Left cardiac atrium (tissue), 4 donors: ENCODE data around the gene RNU2-63P. TPM values are rescaled to one million over a fixed set of nuclear protein-coding genes. Genes with fewer than 3 reads are reported as not detected.
"Not testable (repeated sequence)": the region's sequence is repeated elsewhere in the genome, so short reads cannot be mapped to it uniquely, and the experiment has no call there.

Experiments used
- ATAC-seq, 2 donors: fragments of 200-7000 bp; cut with Tn5 transposase; one replicate each; pipeline ENCODE4 v1.9.1; 2020; ENCODE audit warnings: mild to moderate bottlenecking in 2 of 2, moderate library complexity in 2 of 2
- DNase-seq: peaks from one replicate; pipeline ENCODE4 v3.0.0-alpha.2; 2020
- intact Hi-C, 2 donors: fragments of 100-400 bp; cut with DNase I; formaldehyde crosslinking; loops; one replicate each; pipeline versions ENCODE4 v1.14.1 to v1.15.1; 2022 to 2023
- total RNA-seq, 2 donors: library from RNA; stranded (reverse); fragmentation: NEBNext Ultra II Directional; extraction: Animal tissue kit (Norgen Biotek cat#: 25700); gene quantifications; one replicate each; pipeline ENCODE4 v1.2.1, GENCODE V29; 2021
- donor health status: DM: no; HTN: yes; CAD: no.
- donor health status: DM: no; HTN: yes; CAD: no; lungs with severe emphysema.
- donor health status: DM: yes; HTN: yes; CAD: no.
- donor health status: Dilated cardiomyopathy.

RNU2-63P gene
- total RNA-seq, 2 donors from 2014 or later = 2.4 TPM; not detected in 1

GRCh38 chr2:87996570-87996969 is 19.8 kb downstream of the RNU2-63P start:
- intact Hi-C loops = no loop called here
- DNase-seq = no peak
- no peak for ATAC-seq

DNA sequence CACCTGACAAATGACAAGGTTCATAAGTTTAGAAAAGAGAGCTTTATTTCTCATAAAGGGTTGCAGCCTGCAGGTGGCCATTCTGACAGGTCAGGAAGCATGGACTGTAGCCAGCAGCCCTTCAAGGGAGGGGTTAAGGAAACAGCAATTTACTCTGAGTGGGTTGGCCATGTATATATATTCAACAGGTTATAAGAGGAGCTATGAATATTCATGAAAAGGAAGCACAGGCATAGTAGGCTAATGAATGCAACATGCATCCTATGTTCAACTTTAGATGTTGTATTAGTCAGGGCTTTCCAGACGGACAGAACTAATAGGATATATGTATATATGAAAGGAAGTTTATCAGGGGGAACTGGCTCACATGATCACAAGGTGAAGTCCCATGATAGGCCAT is 20.6 kb downstream of the RNU2-63P start:
- intact Hi-C loops = no loop called here
- ATAC-seq = no peak
- no peak for DNase-seq

DNA sequence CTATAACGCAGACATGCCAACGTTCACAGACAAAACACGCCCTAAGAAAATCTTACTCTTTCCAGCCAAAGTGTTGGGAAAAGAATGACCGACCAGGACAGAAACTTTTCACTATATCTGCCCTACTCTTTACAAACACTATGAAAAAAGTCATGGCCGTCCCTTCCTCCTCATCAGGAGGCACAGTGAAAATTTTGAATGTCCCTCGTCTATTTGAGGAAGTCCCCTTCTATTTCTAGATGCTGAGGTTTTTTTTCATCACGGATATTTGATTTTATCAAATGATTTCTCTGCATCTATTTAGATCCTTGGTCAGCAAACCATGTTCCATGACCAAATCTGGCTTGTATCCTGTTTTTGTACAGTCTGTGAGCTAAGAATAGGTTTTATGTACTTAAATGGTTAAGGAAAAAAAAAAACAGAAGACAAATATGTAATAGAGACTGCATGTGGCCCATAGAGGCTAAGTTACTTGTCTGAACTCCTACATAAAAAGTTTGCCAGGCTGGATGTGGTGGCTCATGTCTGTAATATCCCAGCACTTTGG is 22.0 kb downstream of the RNU2-63P start:
- ATAC-seq, DNase-seq, intact Hi-C loops: not testable (repeated sequence)

DNA sequence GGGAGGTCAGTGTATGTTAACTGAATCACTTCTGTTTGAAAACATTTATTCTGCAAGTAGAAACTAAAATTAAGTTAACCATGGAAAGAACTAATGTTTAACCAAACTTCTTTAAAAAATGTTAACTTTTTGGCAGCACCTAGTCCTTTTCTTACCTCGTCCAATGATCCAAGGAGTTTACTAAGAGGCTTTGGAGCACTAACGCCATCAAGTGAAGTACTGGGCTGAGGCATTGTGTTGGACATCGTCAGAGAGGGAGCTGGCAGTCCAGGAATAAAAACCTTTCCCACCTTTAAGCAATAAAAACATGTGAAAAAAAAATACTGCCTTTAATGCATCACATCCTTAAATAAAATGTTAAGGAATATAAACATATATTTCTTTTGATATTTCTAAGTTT is 23.8 kb downstream of the RNU2-63P start:
- DNase-seq, intact Hi-C loops, ATAC-seq: not testable (repeated sequence)

GRCh38 chr2:87987473-87987872 is 28.9 kb downstream of the RNU2-63P start:
- DNase-seq, ATAC-seq, intact Hi-C loops: not testable (repeated sequence)

DNA sequence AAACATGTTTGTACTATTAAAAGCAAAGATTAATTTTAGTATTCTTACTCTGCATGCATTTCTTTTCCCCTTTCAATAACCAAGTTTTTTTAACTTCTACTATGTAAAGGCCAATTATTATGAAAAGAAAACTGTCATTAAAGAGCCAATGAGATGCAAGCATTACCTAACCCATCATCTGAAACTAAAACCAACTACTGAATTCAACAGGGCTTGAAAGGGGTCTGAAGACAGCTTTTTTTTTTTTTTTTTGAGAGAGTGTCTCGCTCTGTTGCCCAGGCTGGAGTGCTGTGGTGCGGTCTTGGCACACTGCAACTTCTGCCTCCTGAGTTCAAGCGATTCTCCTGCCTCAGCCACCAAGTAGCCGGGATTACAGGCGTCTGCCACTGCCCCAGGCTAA is 30.4 kb downstream of the RNU2-63P start:
- ATAC-seq, intact Hi-C loops, DNase-seq: not testable (repeated sequence)

DNA sequence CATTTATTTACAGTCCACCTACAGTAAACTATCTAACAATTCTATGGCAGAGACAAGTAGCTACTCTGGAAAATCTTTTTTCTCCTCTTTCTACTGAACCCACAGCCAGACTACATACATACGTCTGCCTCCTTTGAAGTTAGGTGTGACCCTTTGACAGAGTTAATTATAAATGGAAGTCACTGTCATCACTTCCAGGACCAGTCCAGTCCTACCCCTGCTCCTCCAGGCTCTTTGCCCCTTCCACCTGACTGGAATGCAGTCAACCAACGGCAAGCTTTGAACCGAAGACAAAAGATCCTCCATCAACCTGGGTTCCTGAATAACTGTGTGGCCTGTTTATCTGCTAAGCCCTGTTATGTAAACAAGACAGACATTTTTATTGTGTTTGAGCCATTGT is 35.2 kb downstream of the RNU2-63P start:
- ATAC-seq, DNase-seq, intact Hi-C loops: not testable (repeated sequence)

- not testable (repeated sequence) for DNase-seq
- peak in 1 of 2 donors; percentile 32 for ATAC-seq
Measured at GRCh38 chr2:87972385-87972784, 44.0 kb downstream of the RNU2-63P start.

More at GRCh38 chr2:87972385-87972784, 44.0 kb downstream of the RNU2-63P start:
- intact Hi-C loops = not testable (repeated sequence)

Other genes with a start within 250 kb of the RNU2-63P start
- gene RGPD2, start 190.8 kb downstream of the RNU2-63P start, total RNA-seq = 1 to 10 TPM; 1.4 to 4.9 TPM
- 10 to 100 TPM; 20.5 to 21.5 TPM for gene KRCC1, start 39.2 kb upstream of the RNU2-63P start, total RNA-seq
- 100 to 1,000 TPM; 116 to 138 TPM for gene SMYD1, start 51.3 kb upstream of the RNU2-63P start, total RNA-seq
- not detected for gene FABP1, start 111.5 kb upstream of the RNU2-63P start, total RNA-seq
- 10 to 100 TPM; 21.8 to 24.5 TPM for gene THNSL2, start 153.8 kb upstream of the RNU2-63P start, total RNA-seq